HepG2 (cell line): ENCODE data around the gene INF2. TPM values are rescaled to one million over a fixed set of nuclear protein-coding genes. Genes with fewer than 3 reads are reported as not detected.

Experiments
- ATAC-seq: fragments of 200-7000 bp; cut with Tn5 transposase; 3 replicates; pipeline ENCODE4 v1.9.1; 2020; ENCODE audit warnings: mild to moderate bottlenecking, moderate library complexity
- BruUV-seq: library from RNA; stranded (reverse); fragments of 400-500 nt; replicated peaks from 2 replicates; lab custom pipeline; 2021; lab: Mats Ljungman, UMichigan
- CTCF ChIA-PET: fragments of 300-600 bp; formaldehyde crosslinking; extraction: SDS; loops from one replicate; lab custom pipeline; 2021; ENCODE audit warnings: low total read pairs, inconsistent platforms, low intra/inter-chr PET ratio; lab: Yijun Ruan, JAX
- POLR2A ChIA-PET: fragments of 350-600 bp; sonication (Branson Sonifier 250); formaldehyde crosslinking; loops from one replicate; lab custom pipeline; 2020; ENCODE audit warnings: antibody characterized with exemption, inconsistent platforms; lab: Yijun Ruan, JAX
- DNase-seq: peaks from one replicate; pipeline ENCODE4 v3.0.0-alpha.2; 2015; ENCODE audit warnings: low spot score
- FAIRE-seq: peaks from 3 replicates; lab custom pipeline; 2011; peaks lifted over from hg19 to GRCh38; lab: Jason Lieb, UNC
- H2AFZ ChIP-seq: one replicate; pipeline ENCODE4 v1.6.1; 2011; ENCODE audit warnings: low read length, inconsistent platforms
- H3K27ac ChIP-seq: fragments of 300-600 bp; 3 replicates; pipeline ENCODE4 v1.8.0; 2011; ENCODE audit warnings: mixed run types, mild to moderate bottlenecking, mixed read lengths, low read length, inconsistent platforms; ENCODE audit not compliant: insufficient read depth; ENCODE audit errors: extremely low read length
- H3K27me3 ChIP-seq, 2 experiments: fragments of 200-600 bp in 1 of 2; 2 replicates in 1 of 2; 3 replicates in 1 of 2; pipeline versions ENCODE4 v1.6.0 to v1.8.0; 2011; ENCODE audit warnings: low read length in 2 of 2, mild to moderate bottlenecking in 2 of 2, moderate library complexity in 2 of 2, inconsistent platforms in 1 of 2; ENCODE audit not compliant: insufficient read depth in 2 of 2, control insufficient read depth in 1 of 2
- H3K36me3 ChIP-seq, 2 experiments: fragments of 200-600 bp in 1 of 2; replicated peaks in 1 of 2; 2 replicates in 1 of 2; 3 replicates in 1 of 2; pipeline versions ENCODE4 v1.5.1 to v1.8.0; 2011; ENCODE audit warnings: low read length in 2 of 2, inconsistent platforms in 1 of 2; ENCODE audit not compliant: insufficient read depth in 2 of 2, control insufficient read depth in 1 of 2
- H3K4me1 ChIP-seq: 2 replicates; pipeline ENCODE4 v1.5.1; 2012; ENCODE audit warnings: low read length, inconsistent platforms; ENCODE audit not compliant: insufficient read depth
- H3K4me2 ChIP-seq: 2 replicates; pipeline ENCODE4 v1.6.0; 2011; ENCODE audit warnings: low read depth, low read length, inconsistent platforms
- H3K4me3 ChIP-seq, 3 experiments: fragments of 200-600 bp in 1 of 3; sonication (generic), shearing (Covaris generic) in 1 of 3; replicated peaks in 1 of 3; 2 replicates each; pipeline ENCODE4 v1.5.1; 2011 to 2016; ENCODE audit warnings: low read length in 3 of 3, inconsistent platforms in 2 of 3, low read depth in 2 of 3, mild to moderate bottlenecking in 2 of 3, control low read depth in 1 of 3, mixed read lengths in 1 of 3; ENCODE audit not compliant: insufficient read depth in 1 of 3
- H3K79me2 ChIP-seq: one replicate; pipeline ENCODE4 v1.6.1; 2011; ENCODE audit warnings: low read length, inconsistent platforms; ENCODE audit not compliant: insufficient read depth
- H3K9ac ChIP-seq: 2 replicates; pipeline ENCODE4 v1.6.0; 2011; ENCODE audit warnings: mild to moderate bottlenecking, low read depth, low read length, inconsistent platforms; ENCODE audit not compliant: insufficient read depth
- H3K9me3 ChIP-seq: 2 replicates; pipeline ENCODE4 v1.5.1; 2012; ENCODE audit warnings: mild to moderate bottlenecking, low read length
- H4K20me1 ChIP-seq: 2 replicates; pipeline ENCODE4 v1.6.0; 2011; ENCODE audit warnings: inconsistent platforms, mild to moderate bottlenecking, low read length, moderate library complexity; ENCODE audit not compliant: insufficient read depth
- AGO2 ChIP-seq: fragments of 200-400 bp; formaldehyde crosslinking; optimal IDR thresholded peaks from 2 replicates; pipeline ENCODE3; 2017; ENCODE audit warnings: mild to moderate bottlenecking, low read depth, low read length, moderate library complexity
- GATAD1 ChIP-seq: IDR thresholded peaks from 2 replicates; pipeline ENCODE4 v1.6.1; 2016; ENCODE audit warnings: missing genetic modification reagents, missing compliant biosample characterization
- HMGXB4 ChIP-seq, 2 experiments: sonication (generic) in 1 of 2; formaldehyde crosslinking in 1 of 2; IDR thresholded peaks; 2 replicates each; pipeline versions ENCODE4 v1.4.0 to v1.6.1; 2018 to 2020; ENCODE audit warnings: missing genetic modification reagents in 2 of 2, borderline replicate concordance in 1 of 2, low read depth in 1 of 2, mild to moderate bottlenecking in 1 of 2, missing biosample characterization in 1 of 2
- JUNB ChIP-seq: sonication (generic); formaldehyde crosslinking; IDR thresholded peaks from 2 replicates; pipeline ENCODE4 v1.8.0; 2022; ENCODE audit warnings: missing genetic modification reagents, mild to moderate bottlenecking, borderline replicate concordance
- KDM5B ChIP-seq: sonication (generic); formaldehyde crosslinking; IDR thresholded peaks from 2 replicates; pipeline ENCODE4 v1.4.0; 2020; ENCODE audit warnings: missing genetic modification reagents, mild to moderate bottlenecking, borderline replicate concordance
- RBFOX2 ChIP-seq: fragments of 200-400 bp; formaldehyde crosslinking; IDR thresholded peaks from 2 replicates; pipeline ENCODE4 v1.6.1; 2017; ENCODE audit warnings: low read depth, mild to moderate bottlenecking, low read length
- SIX4 ChIP-seq: sonication (generic); formaldehyde crosslinking; IDR thresholded peaks from 2 replicates; pipeline ENCODE4 v1.4.0; 2020; ENCODE audit warnings: missing genetic modification reagents
- SKI ChIP-seq: fragments of 450-650 bp; IDR thresholded peaks from one replicate; pipeline ENCODE4 v1.6.1; 2018; ENCODE audit warnings: mild to moderate bottlenecking; ENCODE audit not compliant: partially characterized antibody
- ZBTB42 ChIP-seq: sonication (generic); formaldehyde crosslinking; IDR thresholded peaks from 2 replicates; pipeline ENCODE4 v1.5.0; 2020; ENCODE audit warnings: mild to moderate bottlenecking, missing genetic modification reagents
- ZIK1 ChIP-seq: sonication (generic); formaldehyde crosslinking; IDR thresholded peaks from 2 replicates; pipeline ENCODE4 v1.5.0; 2020; ENCODE audit warnings: mild to moderate bottlenecking, low read depth, missing genetic modification reagents, borderline replicate concordance
- ZNF30 ChIP-seq: sonication (generic); formaldehyde crosslinking; IDR thresholded peaks from 2 replicates; pipeline ENCODE4 v1.5.0; 2020; ENCODE audit warnings: mild to moderate bottlenecking, missing genetic modification reagents
- ZNF790 ChIP-seq: sonication (generic); formaldehyde crosslinking; IDR thresholded peaks from 2 replicates; pipeline ENCODE4 v1.8.0; 2022; ENCODE audit warnings: missing genetic modification reagents, mild to moderate bottlenecking, borderline replicate concordance
- WGBS: methylation state at CpG from one replicate; pipeline ENCODE4 v1.1.6; 2017; ENCODE audit warnings: low lambda C conversion rate; 5-methylcytosine and 5-hydroxymethylcytosine counted together
- in situ Hi-C: cut with HindIII; loops from 2 replicates; pipeline ENCODE4 v1.10.0; 2017; ENCODE audit warnings: low pct_unique_long_range_greater_than_20kb; ENCODE audit not compliant: extremely low pct_ligation_motif_present
- intact Hi-C: fragments of 100-400 bp; cut with micrococcal nuclease; formaldehyde crosslinking; loops from one replicate; pipeline ENCODE4 v1.10.0; 2022; ENCODE audit not compliant: unreplicated experiment
- polyA plus RNA-seq, 8 experiments: library from polyadenylated mRNA; depleted of rRNA in 3 of 8; stranded (reverse) in 7 of 8; unstranded in 1 of 8; fragments of >200 nt; fragmentation: Illumina TruSeq in 4 of 8; extraction: Trizol in 4 of 8; gene quantifications; 2 replicates each; pipeline versions ENCODE4 v1.2.1 to v1.2.3, GENCODE V29; 2011 to 2016; ENCODE audit warnings: low read depth in 4 of 8, missing spikeins in 1 of 8, mixed read lengths in 1 of 8; ENCODE audit not compliant: insufficient read depth in 1 of 8
- total RNA-seq, 5 experiments: library from RNA; depleted of rRNA; stranded (reverse); fragments of >200 nt; fragmentation: Illumina TruSeq; extraction: Trizol; gene quantifications; 2 replicates each; pipeline ENCODE4 v1.2.3, GENCODE V29; 2016; ENCODE audit warnings: low read depth in 1 of 5
- TF ChIP-seq, protein P1 (sequence below): sonication (generic); formaldehyde crosslinking; IDR thresholded peaks from 2 replicates; pipeline ENCODE4 v1.4.0; 2020; ENCODE audit warnings: mild to moderate bottlenecking, missing genetic modification reagents, borderline replicate concordance

Gene INF2
- total and polyA plus RNA-seq, 2 of the 13 experiments (the other 11 are each of a cell fraction or from before 2014, with no cell fraction given): 16.4 to 26.4 TPM

- CTCF ChIA-PET: no interaction called here
- POLR2A ChIA-PET: no interaction called here
- Histone ChIP-seq H3K27ac (no peak overlapping the region), H3K27me3 (no peaks in the 10 kb centered on the region), H3K4me3 (no peak overlapping the region), H2AFZ (no peak overlapping the region), H3K36me3 (peaks cover 15 to 29% of the 10 kb centered on the region in 2 experiments; a peak in 3 of 5 replicates), H3K9ac (no peak overlapping the region), H3K9me3 (no peaks in the 10 kb centered on the region), H3K4me1 (no peaks in the 10 kb centered on the region), H3K4me2 (no peak overlapping the region), H3K79me2 (no peaks in the 10 kb centered on the region), H4K20me1 (no peaks in the 10 kb centered on the region)
- intact Hi-C loops: no loop called here
- ATAC-seq (no peak), DNase-seq (no peak), FAIRE-seq (no peak)
- in situ Hi-C loops: no loop called here
- TF ChIP-seq KDM5B (CRISPR knock-in tag) (no peak), SIX4 (no peak), GATAD1 (no peak), ZNF30 (CRISPR knock-in tag) (no peak)
- 98% methylated on average over 11 of the region's 16 CpGs for WGBS
- BruUV-seq: no TSS peak
Observed at GRCh38 chr14:104714066-104714465, 24.6 kb downstream of the INF2 start.

- H4K20me1 ChIP-seq: no peaks in the 10 kb centered on the region
- ChIA-PET POLR2A (no interaction called here), CTCF (no interaction called here)
- TF ChIP-seq, protein P1, sequence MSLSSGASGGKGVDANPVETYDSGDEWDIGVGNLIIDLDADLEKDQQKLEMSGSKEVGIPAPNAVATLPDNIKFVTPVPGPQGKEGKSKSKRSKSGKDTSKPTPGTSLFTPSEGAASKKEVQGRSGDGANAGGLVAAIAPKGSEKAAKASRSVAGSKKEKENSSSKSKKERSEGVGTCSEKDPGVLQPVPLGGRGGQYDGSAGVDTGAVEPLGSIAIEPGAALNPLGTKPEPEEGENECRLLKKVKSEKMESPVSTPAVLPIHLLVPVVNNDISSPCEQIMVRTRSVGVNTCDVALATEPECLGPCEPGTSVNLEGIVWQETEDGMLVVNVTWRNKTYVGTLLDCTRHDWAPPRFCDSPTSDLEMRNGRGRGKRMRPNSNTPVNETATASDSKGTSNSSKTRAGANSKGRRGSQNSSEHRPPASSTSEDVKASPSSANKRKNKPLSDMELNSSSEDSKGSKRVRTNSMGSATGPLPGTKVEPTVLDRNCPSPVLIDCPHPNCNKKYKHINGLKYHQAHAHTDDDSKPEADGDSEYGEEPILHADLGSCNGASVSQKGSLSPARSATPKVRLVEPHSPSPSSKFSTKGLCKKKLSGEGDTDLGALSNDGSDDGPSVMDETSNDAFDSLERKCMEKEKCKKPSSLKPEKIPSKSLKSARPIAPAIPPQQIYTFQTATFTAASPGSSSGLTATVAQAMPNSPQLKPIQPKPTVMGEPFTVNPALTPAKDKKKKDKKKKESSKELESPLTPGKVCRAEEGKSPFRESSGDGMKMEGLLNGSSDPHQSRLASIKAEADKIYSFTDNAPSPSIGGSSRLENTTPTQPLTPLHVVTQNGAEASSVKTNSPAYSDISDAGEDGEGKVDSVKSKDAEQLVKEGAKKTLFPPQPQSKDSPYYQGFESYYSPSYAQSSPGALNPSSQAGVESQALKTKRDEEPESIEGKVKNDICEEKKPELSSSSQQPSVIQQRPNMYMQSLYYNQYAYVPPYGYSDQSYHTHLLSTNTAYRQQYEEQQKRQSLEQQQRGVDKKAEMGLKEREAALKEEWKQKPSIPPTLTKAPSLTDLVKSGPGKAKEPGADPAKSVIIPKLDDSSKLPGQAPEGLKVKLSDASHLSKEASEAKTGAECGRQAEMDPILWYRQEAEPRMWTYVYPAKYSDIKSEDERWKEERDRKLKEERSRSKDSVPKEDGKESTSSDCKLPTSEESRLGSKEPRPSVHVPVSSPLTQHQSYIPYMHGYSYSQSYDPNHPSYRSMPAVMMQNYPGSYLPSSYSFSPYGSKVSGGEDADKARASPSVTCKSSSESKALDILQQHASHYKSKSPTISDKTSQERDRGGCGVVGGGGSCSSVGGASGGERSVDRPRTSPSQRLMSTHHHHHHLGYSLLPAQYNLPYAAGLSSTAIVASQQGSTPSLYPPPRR (CRISPR knock-in tag): no peak
- TF ChIP-seq SKI: no peak
- TF ChIP-seq ZNF790: no peak
- no peak for TF ChIP-seq JUNB
- TF ChIP-seq AGO2: peak; percentile 59
- TF ChIP-seq ZIK1 (CRISPR knock-in tag): no peak
- TF ChIP-seq ZBTB42 (CRISPR knock-in tag): no peak
- no peak for TF ChIP-seq HMGXB4 (CRISPR knock-in tag; IDR thresholded peaks at IDR 0.05; ENCODE audit: borderline replicate concordance in 1 of 2, low read depth in 1 of 2)
- 0 out of 2 replicates have a peak, but pooled peaks have one; percentile 34 for TF ChIP-seq RBFOX2
- no peaks in the 10 kb centered on the region for H3K27me3 ChIP-seq
- H3K36me3 ChIP-seq: peaks cover 17 to 27% of the 10 kb centered on the region in 2 experiments; a peak in 3 of 5 replicates
- H3K4me3 ChIP-seq: no peak overlapping the region
- 98% methylated on average over 22 of the region's 31 CpGs for WGBS
- H3K4me2 ChIP-seq: no peak overlapping the region
- H3K4me1 ChIP-seq: no peaks in the 10 kb centered on the region
- intact Hi-C loops (no loop called here), in situ Hi-C loops (no loop called here)
- BruUV-seq: no TSS peak
- no peaks in the 10 kb centered on the region for H3K79me2 ChIP-seq
- ATAC-seq (no peak), DNase-seq (no peak), FAIRE-seq (no peak)
- no peaks in the 10 kb centered on the region for H3K9me3 ChIP-seq
- no peak overlapping the region for H3K9ac ChIP-seq
- no peak overlapping the region for H2AFZ ChIP-seq
- no peak overlapping the region for H3K27ac ChIP-seq
Observed at GRCh38 chr14:104714681-104715080, 25.3 kb downstream of the INF2 start.
